ENCODE results near the gene LDLRAP1.
A peak's percentile ranks its signal among the peaks of the same experiment; 100 is the strongest.
"Not testable (repeated sequence)": the region's sequence is repeated elsewhere in the genome, so short reads cannot be mapped to it uniquely, and the experiment has no call there.

The LDLRAP1 gene

DNA sequence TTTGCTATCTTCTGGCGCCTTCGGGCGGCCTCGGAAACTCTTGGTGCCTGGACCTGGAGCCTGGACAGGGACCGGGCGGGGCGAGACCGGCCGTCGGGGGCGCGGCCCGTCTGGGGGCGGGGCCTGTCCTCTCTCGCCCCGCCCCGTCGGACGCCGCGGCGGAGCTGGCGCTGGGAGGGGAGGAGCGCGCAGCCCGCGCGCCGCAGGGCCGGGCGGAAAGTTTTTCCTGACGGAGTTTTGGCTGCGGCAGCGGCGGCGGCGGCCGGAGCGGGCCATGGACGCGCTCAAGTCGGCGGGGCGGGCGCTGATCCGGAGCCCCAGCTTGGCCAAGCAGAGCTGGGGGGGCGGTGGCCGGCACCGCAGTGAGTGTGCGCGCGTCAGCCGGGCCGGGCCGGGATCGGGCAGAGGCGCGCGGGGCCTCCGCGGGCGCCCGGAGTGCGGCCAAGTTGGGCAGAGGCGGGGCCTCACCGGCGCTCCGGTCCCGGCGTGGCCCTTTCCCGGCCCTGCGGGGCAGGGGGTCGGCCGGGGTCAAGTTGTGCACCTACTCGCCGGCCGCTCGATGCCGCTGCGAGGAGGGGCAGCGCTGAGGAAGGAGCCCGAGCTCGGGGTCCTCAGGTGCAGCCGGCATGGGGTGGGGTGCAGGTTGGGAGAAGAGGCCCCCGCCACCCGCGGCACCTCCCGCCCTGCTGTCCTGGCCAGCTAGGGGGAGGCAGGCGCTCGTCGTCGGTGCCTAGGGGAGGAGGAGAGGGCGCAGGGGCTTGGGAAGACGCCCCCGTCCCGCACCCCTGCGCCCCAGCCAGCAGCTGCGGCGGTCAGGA is at the start of gene LDLRAP1:
Gene LDLRAP1 (plus strand): TSS at position 182 of the 818 bp plus-strand sequence. CDS start 93 bp downstream, at position 275.
- peak in 1 of 2 experiments; percentile 15 for DNase-seq

DNA sequence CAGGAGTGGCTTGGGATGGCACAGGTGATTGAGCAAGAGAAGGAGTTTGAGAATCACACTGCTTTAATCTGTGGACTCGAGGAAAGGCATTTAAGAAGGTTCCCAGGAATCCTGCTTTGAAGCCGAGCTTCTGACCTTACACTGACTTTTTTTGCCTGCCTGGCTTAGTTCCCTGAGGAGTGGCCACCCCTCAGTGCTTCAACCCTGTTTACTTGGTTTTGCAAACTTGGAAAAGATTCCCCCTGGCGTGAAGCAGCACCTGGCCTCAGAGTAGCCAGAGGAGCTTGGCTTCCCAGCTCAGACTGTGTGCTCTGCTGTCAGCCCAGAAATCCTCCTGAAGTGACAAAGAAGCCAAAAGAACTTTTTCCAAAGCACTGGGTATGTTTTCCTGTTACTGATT is 48.5 kb upstream of the LDLRAP1 start:
- no peak for DNase-seq

GRCh38 chr1:25500694-25501093 is 42.7 kb upstream of the LDLRAP1 start:
- DNase-seq: no peak

DNA sequence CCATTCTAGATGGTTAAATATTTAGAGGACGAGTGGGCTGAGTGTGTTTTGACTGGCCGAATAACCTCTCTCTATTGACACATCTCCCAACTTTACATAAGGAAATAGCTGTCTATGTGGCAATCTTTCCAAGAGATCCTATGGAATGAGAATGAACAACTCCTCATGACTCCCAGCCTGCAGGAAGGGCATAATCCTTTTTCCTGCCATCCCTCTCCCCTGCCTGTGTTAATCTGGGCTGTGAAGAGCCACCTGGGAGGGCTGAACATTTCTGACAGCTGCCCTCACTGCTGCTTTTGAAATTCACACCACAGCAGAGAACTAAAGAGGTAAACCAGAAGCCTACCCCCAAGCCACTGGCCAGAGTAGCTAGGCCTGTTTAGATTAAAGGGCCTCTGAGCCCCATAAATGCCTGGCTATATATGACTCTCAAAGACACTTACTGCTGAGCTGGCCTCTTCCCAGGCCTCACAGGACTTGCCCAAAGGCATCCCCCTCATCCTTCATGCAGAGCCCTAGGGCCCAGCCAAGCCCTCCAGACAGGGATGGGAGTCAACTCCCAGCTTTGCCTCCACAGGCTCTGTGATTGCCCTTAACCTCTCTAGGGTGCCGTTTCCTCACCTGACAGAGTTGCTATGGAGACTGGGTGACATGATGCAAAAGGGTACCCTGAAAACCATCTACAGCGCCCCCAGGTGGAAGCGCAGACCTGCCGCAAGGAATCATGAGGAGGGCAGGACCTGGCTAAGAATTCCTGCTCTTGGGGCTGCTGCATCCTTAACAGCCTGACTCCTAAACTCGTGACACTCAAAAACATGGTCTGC is 42.0 kb upstream of the LDLRAP1 start:
- no peak for DNase-seq

- no peak for DNase-seq
Measured at GRCh38 chr1:25502957-25503356, 40.4 kb upstream of the LDLRAP1 start.

GRCh38 chr1:25503551-25504426 is 39.6 kb upstream of the LDLRAP1 start:
- DNase-seq: peak in 1 of 2 experiments; percentile 14

DNA sequence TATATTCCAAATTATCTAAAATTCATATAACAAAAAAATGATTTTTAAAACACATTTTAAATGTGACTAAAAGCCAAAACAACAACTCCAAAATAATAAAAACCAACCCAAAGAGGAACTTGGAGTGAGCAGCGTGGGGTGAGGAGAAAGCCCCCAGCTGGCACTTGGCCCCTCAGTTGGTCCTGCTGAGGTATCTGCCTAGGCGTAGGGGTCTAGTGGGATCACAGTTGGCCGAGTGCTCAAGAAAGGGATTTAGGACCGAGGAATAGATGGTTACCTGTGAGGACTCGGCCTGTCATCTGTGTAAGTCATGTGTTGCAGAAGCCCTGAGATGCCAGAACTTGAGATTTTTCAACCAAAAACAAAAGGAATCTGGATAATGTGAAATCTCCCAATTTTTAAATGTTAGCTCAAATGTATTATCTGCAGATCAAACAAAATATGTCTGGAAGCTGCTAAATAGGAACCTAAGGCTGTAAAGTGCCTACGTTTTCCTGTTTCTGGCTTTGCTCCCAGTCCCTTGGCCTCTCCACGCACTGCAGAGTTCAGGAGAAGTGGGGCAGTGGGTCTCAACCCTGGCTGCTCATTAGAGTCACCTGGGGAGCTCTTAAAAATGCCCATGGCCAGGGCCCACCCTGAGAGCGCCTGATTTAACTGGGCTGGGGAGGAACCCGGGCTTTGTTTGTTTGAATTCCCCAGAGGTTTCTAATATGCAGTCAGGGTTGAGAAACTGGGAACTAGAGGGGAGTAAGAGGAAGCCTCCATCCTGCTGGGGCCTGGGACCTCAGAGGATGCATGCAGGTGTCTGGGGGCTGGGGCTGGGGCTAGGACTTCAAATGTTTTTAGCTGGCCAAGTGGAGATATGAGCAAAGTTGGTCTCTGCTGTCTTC is 38.5 kb upstream of the LDLRAP1 start:
- no peak for DNase-seq

GRCh38 chr1:25505656-25506385 is 37.6 kb upstream of the LDLRAP1 start:
- no peak for DNase-seq

DNA sequence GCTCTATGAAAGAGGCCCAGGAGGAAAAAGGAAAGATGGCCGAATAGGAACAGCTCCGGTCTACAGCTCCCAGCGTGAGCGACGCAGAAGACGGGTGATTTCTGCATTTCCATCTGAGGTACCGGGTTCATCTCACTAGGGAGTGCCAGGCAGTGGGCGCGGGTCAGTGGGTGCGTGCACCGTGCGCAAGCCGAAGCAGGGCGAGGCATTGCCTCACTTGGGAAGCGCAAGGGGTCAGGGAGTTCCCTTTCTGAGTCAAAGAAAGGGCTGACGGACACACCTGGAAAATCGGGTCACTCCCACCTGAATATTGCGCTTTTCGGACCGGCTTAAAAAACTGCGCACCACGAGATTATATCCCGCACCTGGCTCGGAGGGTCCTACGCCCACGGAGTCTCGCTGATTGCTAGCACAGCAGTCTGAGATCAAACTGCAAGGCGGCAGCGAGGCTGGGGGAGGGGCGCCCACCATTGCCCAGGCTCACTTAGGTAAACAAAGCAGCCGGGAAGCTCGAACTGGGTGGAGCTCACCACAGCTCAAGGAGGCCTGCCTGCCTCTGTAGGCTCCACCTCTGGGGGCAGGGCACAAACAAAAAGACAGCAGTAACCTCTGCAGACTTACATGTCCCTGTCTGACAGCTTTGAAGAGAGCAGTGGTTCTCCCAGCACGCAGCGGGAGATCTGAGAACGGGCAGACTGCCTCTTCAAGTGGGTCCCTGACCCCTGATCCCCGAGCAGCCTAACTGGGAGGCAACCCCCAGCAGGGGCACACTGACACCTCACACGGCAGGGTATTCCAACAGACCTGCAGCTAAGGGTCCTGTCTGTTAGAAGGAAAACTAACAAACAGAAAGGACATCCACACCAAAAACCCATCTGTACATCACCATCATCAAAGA is 36.6 kb upstream of the LDLRAP1 start:
- DNase-seq: not testable (repeated sequence)

DNA sequence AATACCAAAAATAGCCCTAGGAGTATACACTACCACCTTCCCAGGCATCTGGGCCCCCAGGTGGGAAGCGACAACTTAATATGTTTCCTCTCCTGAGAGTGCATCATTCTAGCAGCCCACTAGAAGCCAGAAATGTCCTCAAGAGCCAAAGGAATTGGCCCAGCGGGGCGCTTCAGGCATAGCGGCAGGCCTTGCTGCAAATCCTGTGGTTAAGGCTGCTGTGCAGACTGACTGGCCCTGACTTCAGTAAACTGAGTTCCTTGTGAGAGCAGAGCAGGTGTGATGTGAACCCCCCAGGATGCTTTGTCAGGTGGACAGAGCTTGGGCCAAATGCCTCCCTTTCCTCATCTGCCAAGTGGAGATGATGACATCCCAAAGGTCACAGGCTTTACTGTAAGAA is 29.7 kb upstream of the LDLRAP1 start:
- no peak for DNase-seq

GRCh38 chr1:25515033-25515432 is 28.4 kb upstream of the LDLRAP1 start:
- DNase-seq: no peak

DNA sequence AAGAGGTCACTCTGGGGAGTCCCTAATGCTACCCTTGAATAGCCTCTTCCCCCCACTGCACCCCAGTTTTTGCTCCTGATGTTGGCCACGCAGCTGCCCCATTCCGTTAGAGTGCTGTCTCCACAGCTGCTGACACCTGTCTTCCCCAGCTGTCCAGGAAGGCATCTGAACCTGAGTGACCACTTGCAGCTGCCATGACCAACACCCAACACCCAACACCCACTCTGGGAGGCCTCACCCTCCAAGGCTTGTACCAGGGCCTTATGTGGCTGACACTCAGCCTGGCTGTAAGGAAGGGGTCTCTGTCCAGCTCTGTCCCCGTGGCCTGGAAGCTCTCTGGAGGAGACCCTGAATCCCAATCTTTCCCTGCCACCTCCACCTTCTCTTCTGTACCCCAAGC is 26.7 kb upstream of the LDLRAP1 start:
- DNase-seq: no peak

- DNase-seq: no peak
Measured at GRCh38 chr1:25517476-25518394, 25.7 kb upstream of the LDLRAP1 start.

- no peak for DNase-seq
Measured at GRCh38 chr1:25519624-25520023, 23.8 kb upstream of the LDLRAP1 start.

DNA sequence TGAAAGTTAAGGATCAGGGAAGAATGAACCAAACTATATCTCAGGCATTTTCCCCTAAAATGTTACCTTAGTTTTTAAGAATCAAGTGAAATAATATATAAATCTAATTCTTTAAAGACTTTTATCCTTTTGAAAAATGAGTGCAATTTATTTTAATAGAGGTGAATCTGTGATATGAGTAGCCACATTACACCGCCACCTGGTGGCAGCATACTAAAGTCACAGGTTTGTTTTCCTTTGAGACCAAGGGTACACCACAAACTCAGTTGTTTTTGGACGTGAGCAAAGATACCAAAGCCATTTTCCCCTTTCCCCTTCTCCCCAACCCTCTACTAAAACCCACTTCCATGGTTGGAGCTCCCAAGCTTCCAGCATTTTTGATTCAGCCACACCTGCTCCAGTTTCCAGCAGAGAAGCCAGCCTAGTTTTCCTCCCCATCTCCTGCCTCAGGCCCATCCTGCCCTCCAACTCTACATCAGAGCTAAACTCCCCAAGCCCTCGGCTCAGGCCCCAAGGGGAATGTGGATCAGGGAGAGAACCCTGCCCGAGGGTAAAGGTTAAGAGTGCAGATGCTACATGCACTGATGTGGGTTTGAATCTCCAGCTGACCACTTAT is 22.9 kb upstream of the LDLRAP1 start:
- DNase-seq: peak in 1 of 2 experiments; percentile 14

- DNase-seq: no peak
Measured at GRCh38 chr1:25522031-25522655, 21.3 kb upstream of the LDLRAP1 start.

GRCh38 chr1:25523542-25523941 is 19.9 kb upstream of the LDLRAP1 start:
- no peak for DNase-seq
